PC-3 (cell line): ENCODE data around the gene WNT5A.

ENCODE experiments used
- EZH2 ChIP-seq: fragments of 300-600 bp; sonication (generic); IDR thresholded peaks from one replicate; pipeline ENCODE4 v1.6.1; 2017; ENCODE audit warnings: antibody characterized with exemption, mild to moderate bottlenecking, low read length; ENCODE audit not compliant: unreplicated experiment
- EZH2phosphoT487 ChIP-seq: fragments of 300-600 bp; sonication (generic); IDR thresholded peaks from 2 replicates; pipeline ENCODE4 v1.6.1; 2018; ENCODE audit warnings: mild to moderate bottlenecking, antibody characterized with exemption, low read length, borderline replicate concordance
- TF ChIP-seq, protein P1 (sequence below): fragments of 300-600 bp; sonication (generic); conservative IDR thresholded peaks from 2 replicates; pipeline ENCODE4 v1.5.1; 2017; ENCODE audit warnings: antibody characterized with exemption, low read depth, mild to moderate bottlenecking, low read length

DNA sequence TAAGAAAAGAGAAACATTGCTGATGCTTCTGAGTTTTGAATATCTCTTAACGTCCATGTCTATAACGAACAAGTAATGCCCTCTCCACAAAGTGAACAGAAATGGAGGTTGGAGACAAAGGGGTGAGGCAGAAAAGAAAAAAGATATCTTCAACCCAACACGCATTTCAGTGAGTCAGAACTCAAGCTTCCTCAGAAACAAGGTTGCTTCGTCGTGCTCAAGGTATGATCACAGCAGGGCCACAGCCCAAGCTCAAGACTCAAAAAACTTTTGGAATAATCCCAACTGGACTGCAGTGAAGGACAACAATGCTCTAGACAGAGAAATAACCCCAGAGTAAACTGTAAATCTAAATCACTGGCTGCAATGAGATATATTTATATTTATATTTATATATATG lies 18.9 kb downstream of the WNT5A start:
- TF ChIP-seq, protein P1, sequence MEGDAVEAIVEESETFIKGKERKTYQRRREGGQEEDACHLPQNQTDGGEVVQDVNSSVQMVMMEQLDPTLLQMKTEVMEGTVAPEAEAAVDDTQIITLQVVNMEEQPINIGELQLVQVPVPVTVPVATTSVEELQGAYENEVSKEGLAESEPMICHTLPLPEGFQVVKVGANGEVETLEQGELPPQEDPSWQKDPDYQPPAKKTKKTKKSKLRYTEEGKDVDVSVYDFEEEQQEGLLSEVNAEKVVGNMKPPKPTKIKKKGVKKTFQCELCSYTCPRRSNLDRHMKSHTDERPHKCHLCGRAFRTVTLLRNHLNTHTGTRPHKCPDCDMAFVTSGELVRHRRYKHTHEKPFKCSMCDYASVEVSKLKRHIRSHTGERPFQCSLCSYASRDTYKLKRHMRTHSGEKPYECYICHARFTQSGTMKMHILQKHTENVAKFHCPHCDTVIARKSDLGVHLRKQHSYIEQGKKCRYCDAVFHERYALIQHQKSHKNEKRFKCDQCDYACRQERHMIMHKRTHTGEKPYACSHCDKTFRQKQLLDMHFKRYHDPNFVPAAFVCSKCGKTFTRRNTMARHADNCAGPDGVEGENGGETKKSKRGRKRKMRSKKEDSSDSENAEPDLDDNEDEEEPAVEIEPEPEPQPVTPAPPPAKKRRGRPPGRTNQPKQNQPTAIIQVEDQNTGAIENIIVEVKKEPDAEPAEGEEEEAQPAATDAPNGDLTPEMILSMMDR: no peak
- TF ChIP-seq EZH2phosphoT487: no peak
- TF ChIP-seq EZH2: no peak
